H1 (cell line): ENCODE measurements around the gene COBLL1. TPM values are rescaled to one million over a fixed set of nuclear protein-coding genes. Genes with fewer than 3 reads are reported as not detected.

ENCODE experiments used
- CTCF ChIA-PET: fragments of 300-600 bp; sonication (Branson Sonifier 250); formaldehyde crosslinking; loops from one replicate; lab custom pipeline; 2021; ENCODE audit not compliant: partially characterized antibody; lab: Charles Lee
- POLR2A ChIA-PET: fragments of 300-600 bp; sonication (Branson Sonifier 250); formaldehyde crosslinking; loops from one replicate; lab custom pipeline; 2021; ENCODE audit warnings: inconsistent platforms; ENCODE audit not compliant: partially characterized antibody; lab: Charles Lee
- DNase-seq, 2 experiments: peaks; one replicate each; pipeline versions ENCODE4 v3.0.0 to v3.0.0-alpha.2; 2010 to 2022; ENCODE audit warnings: low spot score in 2 of 2, low read depth in 1 of 2, mixed read lengths in 1 of 2
- FAIRE-seq: peaks from 2 replicates; lab custom pipeline; 2011; peaks lifted over from hg19 to GRCh38; lab: Jason Lieb, UNC
- H2AFZ ChIP-seq: 2 replicates; pipeline ENCODE4 v1.8.1; 2012; ENCODE audit warnings: low read length, inconsistent platforms
- H2AK5ac ChIP-seq: 2 replicates; pipeline ENCODE4 v1.6.1; 2013; ENCODE audit warnings: low read depth, low read length
- H2BK120ac ChIP-seq: replicated peaks from 2 replicates; pipeline ENCODE3; 2013; ENCODE audit warnings: low read depth, low read length, inconsistent platforms
- H2BK12ac ChIP-seq: 2 replicates; pipeline ENCODE4 v1.6.1; 2013; ENCODE audit warnings: low read depth, low read length
- H2BK15ac ChIP-seq: 2 replicates; pipeline ENCODE4 v1.6.1; 2013; ENCODE audit warnings: low read length
- H2BK20ac ChIP-seq: 2 replicates; pipeline ENCODE4 v1.6.1; 2013; ENCODE audit warnings: low read length
- H2BK5ac ChIP-seq: 2 replicates; pipeline ENCODE4 v1.6.1; 2013; ENCODE audit warnings: low read depth, low read length
- H3K14ac ChIP-seq: 2 replicates; pipeline ENCODE4 v1.6.1; 2013; ENCODE audit warnings: inconsistent platforms; ENCODE audit not compliant: insufficient read length
- H3K18ac ChIP-seq: 2 replicates; pipeline ENCODE4 v1.6.1; 2013; ENCODE audit warnings: low read length; ENCODE audit errors: extremely low read depth
- H3K23ac ChIP-seq: 2 replicates; pipeline ENCODE4 v1.6.1; 2013; ENCODE audit warnings: inconsistent platforms; ENCODE audit not compliant: insufficient read length
- H3K23me2 ChIP-seq: 2 replicates; pipeline ENCODE4 v1.6.1; 2013; ENCODE audit warnings: low read depth, low read length
- H3K27ac ChIP-seq: 2 replicates; pipeline ENCODE4 v1.6.1; 2011; ENCODE audit warnings: low read depth, low read length, inconsistent platforms
- H3K27me3 ChIP-seq, 4 experiments: replicated peaks in 1 of 4; 1 replicate in 1 of 4; 2 replicates in 3 of 4; pipeline versions ENCODE4 v1.6.1 to v1.8.1; 2011 to 2013; ENCODE audit warnings: low read length in 3 of 4, mild to moderate bottlenecking in 3 of 4, inconsistent platforms in 2 of 4, mixed read lengths in 2 of 4, moderate library complexity in 1 of 4; ENCODE audit not compliant: control insufficient read depth in 3 of 4, insufficient read depth in 3 of 4; ENCODE audit errors: extremely low read depth in 1 of 4
- H3K36me3 ChIP-seq, 4 experiments: 2 replicates each; pipeline versions ENCODE4 v1.6.1 to v1.8.1; 2011 to 2013; ENCODE audit warnings: mild to moderate bottlenecking in 4 of 4, low read length in 3 of 4, moderate library complexity in 2 of 4, control low read depth in 1 of 4, inconsistent platforms in 1 of 4; ENCODE audit not compliant: insufficient read depth in 4 of 4, control insufficient read depth in 2 of 4
- H3K4ac ChIP-seq: replicated peaks from 2 replicates; pipeline ENCODE3; 2013; ENCODE audit warnings: low read length, low read depth, mixed read lengths, inconsistent platforms; ENCODE audit not compliant: insufficient read length
- H3K4me1 ChIP-seq, 4 experiments: replicated peaks in 1 of 4; 1 replicate in 1 of 4; 2 replicates in 3 of 4; pipeline versions ENCODE4 v1.6.1 to v1.8.1; 2011 to 2013; ENCODE audit warnings: low read length in 3 of 4, inconsistent platforms in 2 of 4, mixed read lengths in 1 of 4; ENCODE audit not compliant: insufficient read depth in 4 of 4, control insufficient read depth in 3 of 4
- H3K4me2 ChIP-seq, 2 experiments: 2 replicates each; pipeline versions ENCODE4 v1.6.1 to v1.8.1; 2011 to 2013; ENCODE audit warnings: low read depth in 2 of 2, low read length in 2 of 2, control low read depth in 1 of 2, inconsistent platforms in 1 of 2, mild to moderate bottlenecking in 1 of 2; ENCODE audit not compliant: insufficient read depth in 1 of 2
- H3K4me3 ChIP-seq, 4 experiments: fragments of 200-600, 300-600 bp in 1 of 4; sonication (generic), shearing (Covaris generic), sonication (Bioruptor Twin) in 1 of 4; 2 replicates each; pipeline versions ENCODE4 v1.5.1 to v1.8.1; 2011 to 2016; ENCODE audit warnings: low read length in 4 of 4, low read depth in 3 of 4, control low read depth in 2 of 4, inconsistent platforms in 2 of 4, mild to moderate bottlenecking in 2 of 4, mixed read lengths in 1 of 4, moderate library complexity in 1 of 4; ENCODE audit not compliant: insufficient read depth in 2 of 4; ENCODE audit errors: extremely low read depth in 1 of 4
- H3K56ac ChIP-seq: replicated peaks from 2 replicates; pipeline ENCODE3; 2013; ENCODE audit warnings: low read depth, mild to moderate bottlenecking, mixed read lengths, low read length, inconsistent platforms; ENCODE audit not compliant: insufficient read length
- H3K79me1 ChIP-seq: 2 replicates; pipeline ENCODE4 v1.6.1; 2013; ENCODE audit warnings: low read depth, low read length, control low read depth
- H3K79me2 ChIP-seq, 2 experiments: 2 replicates each; pipeline versions ENCODE4 v1.6.1 to v1.8.1; 2012 to 2013; ENCODE audit warnings: low read length in 2 of 2, mild to moderate bottlenecking in 2 of 2, inconsistent platforms in 1 of 2; ENCODE audit not compliant: insufficient read depth in 2 of 2, control insufficient read depth in 1 of 2
- H3K9ac ChIP-seq, 4 experiments: replicated peaks in 1 of 4; 1 replicate in 1 of 4; 2 replicates in 3 of 4; pipeline versions ENCODE4 v1.6.1 to v1.8.1; 2011 to 2013; ENCODE audit warnings: low read depth in 3 of 4, low read length in 3 of 4, control low read depth in 2 of 4, mild to moderate bottlenecking in 2 of 4, moderate library complexity in 2 of 4, inconsistent platforms in 1 of 4; ENCODE audit errors: extremely low read depth in 1 of 4
- H3K9me3 ChIP-seq, 2 experiments: 2 replicates each; pipeline versions ENCODE4 v1.6.1 to v1.8.1; 2012 to 2013; ENCODE audit warnings: mild to moderate bottlenecking in 2 of 2, moderate library complexity in 2 of 2, control low read depth in 1 of 2, inconsistent platforms in 1 of 2, low read depth in 1 of 2, low read length in 1 of 2, mixed read lengths in 1 of 2; ENCODE audit not compliant: insufficient read depth in 2 of 2
- H4K20me1 ChIP-seq, 2 experiments: replicated peaks in 1 of 2; 2 replicates each; pipeline versions ENCODE3 to v1.8.1; 2011 to 2013; ENCODE audit warnings: inconsistent platforms in 2 of 2, low read length in 2 of 2, mild to moderate bottlenecking in 1 of 2; ENCODE audit not compliant: insufficient read depth in 2 of 2, control insufficient read depth in 1 of 2
- H4K5ac ChIP-seq: 2 replicates; pipeline ENCODE4 v1.6.1; 2013; ENCODE audit warnings: low read length, low read depth, mixed read lengths, inconsistent platforms; ENCODE audit not compliant: insufficient read length
- H4K8ac ChIP-seq: 2 replicates; pipeline ENCODE4 v1.8.0; 2013; ENCODE audit warnings: mild to moderate bottlenecking, moderate library complexity, low read length, inconsistent platforms; ENCODE audit not compliant: insufficient read depth; ENCODE audit errors: extremely low read depth
- H4K91ac ChIP-seq: replicated peaks from 2 replicates; pipeline ENCODE3; 2013; ENCODE audit warnings: low read length, mixed read lengths, inconsistent platforms; ENCODE audit not compliant: insufficient read length
- SP2 ChIP-seq: IDR thresholded peaks from 2 replicates; pipeline ENCODE4 v1.6.1; 2012; ENCODE audit warnings: mild to moderate bottlenecking, low read length, inconsistent platforms
- WGBS, 2 experiments: shearing (Covaris generic) in 1 of 2; methylation state at CpG; one replicate each; pipeline versions ENCODE4 v1.1.6 to v1.1.7; 2013 to 2015; ENCODE audit warnings: low lambda C conversion rate in 2 of 2, mixed read lengths in 2 of 2, inconsistent platforms in 1 of 2, low coverage in 1 of 2, missing lambda C conversion rate in 1 of 2; ENCODE audit not compliant: insufficient replicate concordance in 2 of 2, insufficient coverage in 1 of 2, insufficient read length in 1 of 2; ENCODE audit errors: extremely low coverage in 1 of 2, missing lambda C conversion rate in 1 of 2; 5-methylcytosine and 5-hydroxymethylcytosine counted together
- polyA plus RNA-seq, 7 experiments: library from polyadenylated mRNA; depleted of rRNA in 3 of 7; stranded (reverse) in 5 of 7; unstranded in 2 of 7; fragments of >200 nt in 5 of 7; fragments of 200-250 nt in 2 of 7; gene quantifications; 1 replicate in 5 of 7; 2 replicates in 1 of 7; 4 replicates in 1 of 7; pipeline versions ENCODE4 v1.2.1 to v1.2.3, GENCODE V29; 2011 to 2013; ENCODE audit warnings: missing spikeins in 2 of 7, mixed read lengths in 2 of 7
- total RNA-seq: library from RNA; stranded (reverse); fragmentation: NEBNext Ultra II Directional; extraction: Animal tissue kit (Norgen Biotek cat#: 25700); gene quantifications from 2 replicates; pipeline ENCODE4 v1.2.1, GENCODE V29; 2021

The COBLL1 gene
- total and polyA plus RNA-seq, 2 of the 8 experiments (the other 6 are each of a cell fraction or from before 2014, with no cell fraction given), result 2.2 to 6.2 TPM

GRCh38 chr2:164735309-164735919 is 106.2 kb downstream of the COBLL1 start:
- Histone ChIP-seq H4K91ac (no peak overlapping the region), H3K56ac (no peak overlapping the region), H3K79me2 (no peaks in the 10 kb centered on the region), H3K4ac (no peak overlapping the region), H4K20me1 (no peaks in the 10 kb centered on the region), H3K23me2 (no peaks in the 10 kb centered on the region), H3K36me3 (no peaks in the 10 kb centered on the region), H3K27ac (no peak overlapping the region), H4K8ac (no peak overlapping the region), H3K4me2 (no peak overlapping the region), H2BK5ac (no peak overlapping the region), H3K23ac (no peak overlapping the region), H3K18ac (no peak overlapping the region), H3K4me3 (no peak overlapping the region), H2AFZ (no peak overlapping the region), H2BK20ac (no peak overlapping the region), H2AK5ac (no peak overlapping the region), H3K9me3 (no peaks in the 10 kb centered on the region), H2BK120ac (no peak overlapping the region), H3K4me1 (no peaks in the 10 kb centered on the region), H2BK15ac (no peak overlapping the region), H4K5ac (no peak overlapping the region), H3K14ac (no peak overlapping the region), H2BK12ac (no peak overlapping the region), H3K9ac (no peak overlapping the region), H3K27me3 (no peaks in the 10 kb centered on the region), H3K79me1 (no peaks in the 10 kb centered on the region)
- DNase-seq, result no peak
- 85% methylated on average over 4 of the region's 4 CpGs; no CpG with 5 or more reads in 1 of the 2 experiments for WGBS, 2 experiments
- ChIA-PET POLR2A (interaction anchor here (1.3 to 1.8 kb wide), 2 partner anchors 10 to 179 kb away, joined by 3 to 5 read pairs; no protein-coding TSS in a partner anchor), CTCF (interaction anchor here (0.6 to 2.1 kb wide), 13 partner anchors 9 to 470 kb away, joined by 3 to 8 read pairs (median 4); partner anchors contain the start of gene SCN3A)
- FAIRE-seq, result no peak
- TF ChIP-seq SP2, result no peak
